Measurements from ENCODE around the gene SOCS6. TPM values are rescaled to one million over a fixed set of nuclear protein-coding genes. Genes with fewer than 3 reads are reported as not detected.

The SOCS6 gene
- total RNA-seq, 4 donors from 2014 or later: 12.8 to 26.8 (median 16.3) TPM

DNA sequence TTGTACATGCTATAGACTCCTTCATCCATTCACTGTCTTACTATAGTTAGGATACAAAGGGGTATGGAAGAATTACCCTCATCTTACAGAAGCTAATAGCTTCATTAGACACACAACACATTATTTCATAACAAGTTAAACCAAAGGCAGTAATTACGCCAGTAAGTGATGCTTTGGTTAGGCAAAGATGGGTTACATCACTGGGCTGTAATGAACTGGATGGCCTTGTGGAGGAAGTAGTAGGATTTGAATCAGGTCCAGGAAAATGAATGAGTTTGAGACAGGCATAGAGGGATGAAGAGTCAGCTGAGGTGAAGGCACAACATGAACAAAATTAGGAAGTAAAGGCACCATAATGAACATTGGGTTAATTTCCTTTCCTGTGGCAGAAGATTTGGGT is 80.1 kb downstream of the SOCS6 start:
- in situ Hi-C loops (cut with MboI; ENCODE audit: low sequenced_read_pairs in 4 of 4): no loop called here

DNA sequence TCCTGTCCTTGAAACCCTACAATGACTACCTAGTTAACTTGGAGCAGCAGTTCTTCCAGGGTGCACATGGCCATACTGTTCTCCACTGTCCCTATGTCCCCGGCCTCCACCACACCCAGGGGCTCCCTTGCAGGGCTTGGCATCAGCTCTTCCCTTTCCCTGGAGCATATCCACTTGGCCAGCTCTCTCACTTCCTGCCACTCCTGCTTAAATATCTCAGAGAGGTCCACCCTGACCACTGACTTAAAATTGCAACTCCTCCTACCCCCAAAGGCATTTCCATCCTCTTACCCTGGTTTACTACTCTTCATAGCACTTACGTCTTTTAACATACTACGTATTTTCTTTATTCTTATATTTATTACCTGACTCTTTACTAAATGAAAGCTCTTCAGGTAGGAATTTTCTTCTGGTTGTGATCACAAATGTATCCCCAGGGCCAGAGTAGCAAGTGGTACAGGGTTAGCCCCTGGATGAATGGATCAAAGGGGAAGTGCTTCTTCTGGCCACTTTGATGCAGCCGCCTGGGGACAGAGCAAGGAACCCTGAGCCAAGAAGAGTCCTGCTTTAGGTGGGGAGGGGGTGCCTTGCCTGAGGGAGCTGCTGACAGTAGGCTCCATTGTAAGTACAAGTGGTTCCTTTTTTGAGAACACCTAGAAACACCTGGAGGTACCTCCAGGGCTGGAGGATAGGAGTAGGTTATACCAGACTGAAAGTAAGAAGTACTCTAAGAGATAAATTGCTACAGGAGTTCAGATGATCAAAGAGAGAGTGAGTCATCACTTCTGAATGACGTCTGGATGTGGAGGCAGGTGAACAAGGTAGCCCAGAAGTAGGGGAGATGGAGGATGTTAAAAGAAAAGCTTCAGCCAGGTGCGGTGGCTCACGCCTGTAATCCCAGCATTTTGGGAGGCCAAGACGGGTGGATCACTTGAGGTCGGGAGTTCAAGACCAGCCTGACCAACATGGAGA is 82.2 kb downstream of the SOCS6 start:
- Histone ChIP-seq H3K4me1 (no peaks in the 10 kb centered on the region), H3K27me3 (no peaks in the 10 kb centered on the region), H3K36me3 (no peaks in the 10 kb centered on the region), H3K9me3 (no peaks in the 10 kb centered on the region), H3K27ac (no peak overlapping the region), H3K4me3 (no peak overlapping the region)
- in situ Hi-C loops (cut with MboI; ENCODE audit: low sequenced_read_pairs in 4 of 4) (no loop called here), intact Hi-C loops (cut with DNase I; ENCODE audit: low total_unique reads) (no loop called here)
- DNase-seq (no peak), ATAC-seq (no peak)
- TF ChIP-seq, protein P1, sequence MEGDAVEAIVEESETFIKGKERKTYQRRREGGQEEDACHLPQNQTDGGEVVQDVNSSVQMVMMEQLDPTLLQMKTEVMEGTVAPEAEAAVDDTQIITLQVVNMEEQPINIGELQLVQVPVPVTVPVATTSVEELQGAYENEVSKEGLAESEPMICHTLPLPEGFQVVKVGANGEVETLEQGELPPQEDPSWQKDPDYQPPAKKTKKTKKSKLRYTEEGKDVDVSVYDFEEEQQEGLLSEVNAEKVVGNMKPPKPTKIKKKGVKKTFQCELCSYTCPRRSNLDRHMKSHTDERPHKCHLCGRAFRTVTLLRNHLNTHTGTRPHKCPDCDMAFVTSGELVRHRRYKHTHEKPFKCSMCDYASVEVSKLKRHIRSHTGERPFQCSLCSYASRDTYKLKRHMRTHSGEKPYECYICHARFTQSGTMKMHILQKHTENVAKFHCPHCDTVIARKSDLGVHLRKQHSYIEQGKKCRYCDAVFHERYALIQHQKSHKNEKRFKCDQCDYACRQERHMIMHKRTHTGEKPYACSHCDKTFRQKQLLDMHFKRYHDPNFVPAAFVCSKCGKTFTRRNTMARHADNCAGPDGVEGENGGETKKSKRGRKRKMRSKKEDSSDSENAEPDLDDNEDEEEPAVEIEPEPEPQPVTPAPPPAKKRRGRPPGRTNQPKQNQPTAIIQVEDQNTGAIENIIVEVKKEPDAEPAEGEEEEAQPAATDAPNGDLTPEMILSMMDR (IDR thresholded peaks at IDR 0.05 in 4 of 5, conservative IDR thresholded peaks at IDR 0.05 in 1 of 5): no peak
- TF ChIP-seq POLR2A (IDR thresholded peaks at IDR 0.05): no peak

More for the DNA sequence above, 80.1 kb downstream of the SOCS6 start:
- DNase-seq (no peak), ATAC-seq (no peak)
- Histone ChIP-seq H3K9me3 (no peaks in the 10 kb centered on the region), H3K36me3 (no peaks in the 10 kb centered on the region), H3K27ac (no peak overlapping the region), H3K27me3 (no peaks in the 10 kb centered on the region), H3K4me1 (no peaks in the 10 kb centered on the region), H3K4me3 (no peak overlapping the region)
- intact Hi-C loops (cut with DNase I; ENCODE audit: low total_unique reads): no loop called here
- TF ChIP-seq, protein P1 (IDR thresholded peaks at IDR 0.05 in 4 of 5, conservative IDR thresholded peaks at IDR 0.05 in 1 of 5): no peak
- no peak for TF ChIP-seq POLR2A (IDR thresholded peaks at IDR 0.05)

DNA sequence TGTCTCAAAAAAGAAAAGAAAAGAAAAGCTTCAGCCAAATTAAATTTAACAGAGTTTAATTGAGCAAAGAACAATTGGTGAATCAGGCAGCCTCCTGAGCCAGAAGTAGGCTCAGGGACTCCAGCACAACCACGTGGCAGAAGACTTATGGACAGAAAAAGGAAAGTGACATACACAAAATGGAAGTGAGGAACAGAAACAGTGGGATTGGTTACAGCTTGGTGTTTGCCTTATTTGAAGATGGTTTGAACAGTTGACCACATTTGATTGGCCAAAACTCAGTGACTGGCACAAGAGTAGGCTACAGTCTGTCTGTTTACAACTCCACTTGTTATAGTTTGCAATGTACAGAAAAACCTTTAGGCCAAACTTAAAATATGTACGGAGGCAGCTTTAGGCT is 83.1 kb downstream of the SOCS6 start:
- no peak for TF ChIP-seq POLR2A (IDR thresholded peaks at IDR 0.05)
- TF ChIP-seq, protein P1 (IDR thresholded peaks at IDR 0.05 in 4 of 5, conservative IDR thresholded peaks at IDR 0.05 in 1 of 5): no peak
- Histone ChIP-seq H3K27me3 (no peaks in the 10 kb centered on the region), H3K9me3 (no peaks in the 10 kb centered on the region), H3K4me1 (no peaks in the 10 kb centered on the region), H3K4me3 (no peak overlapping the region), H3K36me3 (no peaks in the 10 kb centered on the region), H3K27ac (no peak overlapping the region)
- no peak for DNase-seq
- in situ Hi-C loops (cut with MboI; ENCODE audit: low sequenced_read_pairs in 4 of 4) (no loop called here), intact Hi-C loops (cut with DNase I; ENCODE audit: low total_unique reads) (no loop called here)
- ATAC-seq: no peak

DNA sequence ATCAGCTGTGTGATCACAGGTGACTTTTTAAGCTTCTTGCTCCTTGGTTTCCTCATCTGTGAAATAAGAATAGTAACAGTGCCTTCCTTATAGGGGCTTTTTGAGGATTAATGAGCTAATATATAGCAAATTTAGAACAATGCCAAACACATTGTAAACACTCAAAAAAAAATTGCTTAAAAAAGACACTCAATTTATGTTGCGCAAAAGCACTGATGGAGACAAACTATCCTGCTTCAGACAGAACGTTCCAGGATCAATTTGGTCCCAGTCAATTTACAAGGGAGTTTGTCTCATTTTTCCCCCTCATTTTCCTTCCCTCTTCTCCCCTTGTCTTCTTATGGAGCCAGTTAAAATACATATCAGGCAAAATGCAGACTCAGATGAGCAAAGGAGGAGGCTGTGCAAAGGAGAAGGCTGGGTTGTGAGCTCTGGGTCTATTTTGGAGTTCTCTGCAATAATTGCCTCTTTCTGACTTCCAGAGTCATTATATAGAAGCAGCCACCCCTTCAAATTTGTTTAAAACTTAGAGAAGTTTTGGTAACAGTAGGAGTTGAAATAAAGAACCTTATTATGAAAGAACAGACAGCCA is 83.7 kb downstream of the SOCS6 start:
- ATAC-seq (no peak), DNase-seq (no peak)
- intact Hi-C loops (cut with DNase I; ENCODE audit: low total_unique reads) (no loop called here), in situ Hi-C loops (cut with MboI; ENCODE audit: low sequenced_read_pairs in 4 of 4) (no loop called here)
- H3K4me3 ChIP-seq: no peak overlapping the region
- H3K36me3 ChIP-seq: no peaks in the 10 kb centered on the region
- no peak for TF ChIP-seq POLR2A (IDR thresholded peaks at IDR 0.05)
- TF ChIP-seq, protein P1 (IDR thresholded peaks at IDR 0.05 in 4 of 5, conservative IDR thresholded peaks at IDR 0.05 in 1 of 5): no peak
- no peak overlapping the region for H3K27ac ChIP-seq
- no peaks in the 10 kb centered on the region for H3K27me3 ChIP-seq
- no peaks in the 10 kb centered on the region for H3K9me3 ChIP-seq
- H3K4me1 ChIP-seq: no peaks in the 10 kb centered on the region
